Stimulated activated CD8-positive, alpha-beta memory T cell treated with anti-CD3 and anti-CD28 coated beads, Interleukin-15, amount 100 ng/mL, for 24 hours (primary cell): ENCODE measurements around the gene PRKCA.
"Not testable (repeated sequence)": the region's sequence is repeated elsewhere in the genome, so short reads cannot be mapped to it uniquely, and the experiment has no call there.

Experiments
- DNase-seq: peaks from one replicate; pipeline ENCODE4 v3.0.0-alpha.2; 2020; ENCODE audit warnings: low read depth

PRKCA gene

GRCh38 chr17:66578781-66579489 lies 276.5 kb downstream of the PRKCA start:
- no peak for DNase-seq

GRCh38 chr17:66579556-66579955 lies 277.1 kb downstream of the PRKCA start:
- DNase-seq: no peak

- DNase-seq: no peak
These were observed 278.0 kb downstream of the PRKCA start for GRCh38 chr17:66580184-66580955.

- DNase-seq: no peak
These were observed 278.6 kb downstream of the PRKCA start for GRCh38 chr17:66580956-66581391.

- no peak for DNase-seq
These were observed 280.1 kb downstream of the PRKCA start for GRCh38 chr17:66582373-66583111.

- no peak for DNase-seq
These were observed 280.8 kb downstream of the PRKCA start for GRCh38 chr17:66583112-66583748.

- no peak for DNase-seq
These were observed 282.5 kb downstream of the PRKCA start for GRCh38 chr17:66584927-66585326.

GRCh38 chr17:66585472-66585871 lies 283.1 kb downstream of the PRKCA start:
- no peak for DNase-seq

GRCh38 chr17:66589892-66590291 lies 287.5 kb downstream of the PRKCA start:
- no peak for DNase-seq

- DNase-seq: no peak
These were observed 290.7 kb downstream of the PRKCA start for GRCh38 chr17:66593116-66593515.

GRCh38 chr17:66595893-66596292 lies 293.5 kb downstream of the PRKCA start:
- no peak for DNase-seq

GRCh38 chr17:66602659-66603384 lies 300.4 kb downstream of the PRKCA start:
- no peak for DNase-seq

GRCh38 chr17:66604376-66604775 lies 302.0 kb downstream of the PRKCA start:
- no peak for DNase-seq

- no peak for DNase-seq
These were observed 303.1 kb downstream of the PRKCA start for GRCh38 chr17:66605541-66605940.

- no peak for DNase-seq
These were observed 308.1 kb downstream of the PRKCA start for GRCh38 chr17:66610361-66611133.

GRCh38 chr17:66611397-66611796 lies 309.0 kb downstream of the PRKCA start:
- no peak for DNase-seq

GRCh38 chr17:66612993-66613392 lies 310.6 kb downstream of the PRKCA start:
- no peak for DNase-seq

- DNase-seq: no peak
These were observed 312.1 kb downstream of the PRKCA start for GRCh38 chr17:66614469-66614868.

GRCh38 chr17:66619206-66619605 lies 316.8 kb downstream of the PRKCA start:
- no peak for DNase-seq

GRCh38 chr17:66620528-66620927 lies 318.1 kb downstream of the PRKCA start:
- no peak for DNase-seq

GRCh38 chr17:66624630-66625029 lies 322.2 kb downstream of the PRKCA start:
- not testable (repeated sequence) for DNase-seq
